ENCODE measurements around the gene ATG2A.

ATG2A gene

DNA sequence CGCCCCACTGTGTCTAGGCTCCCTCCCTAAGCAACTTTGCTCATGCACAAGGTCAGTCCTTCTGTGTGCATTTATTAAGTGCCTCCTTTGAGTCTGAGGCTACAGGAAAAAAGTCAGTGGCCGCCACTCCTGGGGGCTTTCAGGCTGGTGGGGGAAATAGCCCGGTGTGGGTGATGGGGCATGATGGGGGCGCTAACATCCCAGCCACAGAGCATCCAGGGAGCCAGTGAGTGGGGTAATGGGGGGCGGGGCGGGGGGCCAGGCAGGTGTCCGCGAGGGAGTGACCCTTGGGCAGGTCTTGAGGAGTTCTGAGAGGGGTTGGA is 28.6 kb downstream of the ATG2A start:
- DNase-seq (ENCODE audit: extremely low read depth, insufficient read length), result no peak

DNA sequence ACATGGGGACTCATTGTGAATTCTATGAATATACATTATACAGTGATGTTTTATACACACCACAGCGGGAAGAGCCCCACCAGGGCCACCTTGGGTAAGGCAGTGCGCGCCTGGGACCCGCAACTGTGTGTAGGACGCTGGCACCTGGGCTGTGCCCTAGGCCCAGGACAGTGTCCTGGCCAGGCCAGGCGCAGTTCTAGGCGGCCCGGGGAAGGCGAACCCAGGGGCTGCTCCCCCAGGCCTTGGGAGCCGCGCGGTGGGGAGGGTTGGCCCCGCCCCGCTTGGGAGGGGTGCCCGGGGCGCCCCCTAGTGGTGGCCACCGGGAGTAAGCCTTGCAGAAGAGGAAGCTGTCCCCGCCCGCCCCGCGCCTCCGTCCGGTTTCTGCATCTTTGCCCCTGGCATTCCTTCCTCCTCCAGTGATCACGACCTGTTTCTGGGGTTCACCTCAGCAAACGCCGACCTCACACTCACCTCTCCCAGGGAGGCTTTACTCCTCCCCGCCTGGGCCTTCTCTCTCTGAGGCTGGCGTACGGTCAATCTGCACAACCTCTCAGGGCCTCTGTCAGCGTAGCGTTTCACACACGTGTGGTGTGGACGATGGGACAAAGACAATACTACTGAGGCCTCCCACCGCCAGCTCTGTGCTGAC is 29.1 kb downstream of the ATG2A start:
- TF ChIP-seq, protein P1, sequence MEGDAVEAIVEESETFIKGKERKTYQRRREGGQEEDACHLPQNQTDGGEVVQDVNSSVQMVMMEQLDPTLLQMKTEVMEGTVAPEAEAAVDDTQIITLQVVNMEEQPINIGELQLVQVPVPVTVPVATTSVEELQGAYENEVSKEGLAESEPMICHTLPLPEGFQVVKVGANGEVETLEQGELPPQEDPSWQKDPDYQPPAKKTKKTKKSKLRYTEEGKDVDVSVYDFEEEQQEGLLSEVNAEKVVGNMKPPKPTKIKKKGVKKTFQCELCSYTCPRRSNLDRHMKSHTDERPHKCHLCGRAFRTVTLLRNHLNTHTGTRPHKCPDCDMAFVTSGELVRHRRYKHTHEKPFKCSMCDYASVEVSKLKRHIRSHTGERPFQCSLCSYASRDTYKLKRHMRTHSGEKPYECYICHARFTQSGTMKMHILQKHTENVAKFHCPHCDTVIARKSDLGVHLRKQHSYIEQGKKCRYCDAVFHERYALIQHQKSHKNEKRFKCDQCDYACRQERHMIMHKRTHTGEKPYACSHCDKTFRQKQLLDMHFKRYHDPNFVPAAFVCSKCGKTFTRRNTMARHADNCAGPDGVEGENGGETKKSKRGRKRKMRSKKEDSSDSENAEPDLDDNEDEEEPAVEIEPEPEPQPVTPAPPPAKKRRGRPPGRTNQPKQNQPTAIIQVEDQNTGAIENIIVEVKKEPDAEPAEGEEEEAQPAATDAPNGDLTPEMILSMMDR (IDR thresholded peaks at IDR 0.05; ENCODE audit: insufficient read depth, low read length, poor library complexity, severe bottlenecking), result peak; percentile 94
- peak; percentile 82 for DNase-seq (ENCODE audit: extremely low read depth, insufficient read length)
- H3K27me3 ChIP-seq (replicated peaks; ENCODE audit: control insufficient read depth, insufficient read depth, low read length), result no peaks in the 10 kb centered on the region
- H3K36me3 ChIP-seq (ENCODE audit: control insufficient read depth, insufficient read depth, low read length), result no peaks in the 10 kb centered on the region
- peak overlapping the region; percentile 40 for H3K4me3 ChIP-seq (replicated peaks; ENCODE audit: low read depth, low read length)

More for the DNA sequence above, 28.6 kb downstream of the ATG2A start:
- TF ChIP-seq, protein P1 (IDR thresholded peaks at IDR 0.05; ENCODE audit: insufficient read depth, low read length, poor library complexity, severe bottlenecking), result no peak
- Histone ChIP-seq H3K27me3 (replicated peaks; ENCODE audit: control insufficient read depth, insufficient read depth, low read length) (no peaks in the 10 kb centered on the region), H3K4me3 (replicated peaks; ENCODE audit: low read depth, low read length) (no peak overlapping the region), H3K36me3 (ENCODE audit: control insufficient read depth, insufficient read depth, low read length) (no peaks in the 10 kb centered on the region)

DNA sequence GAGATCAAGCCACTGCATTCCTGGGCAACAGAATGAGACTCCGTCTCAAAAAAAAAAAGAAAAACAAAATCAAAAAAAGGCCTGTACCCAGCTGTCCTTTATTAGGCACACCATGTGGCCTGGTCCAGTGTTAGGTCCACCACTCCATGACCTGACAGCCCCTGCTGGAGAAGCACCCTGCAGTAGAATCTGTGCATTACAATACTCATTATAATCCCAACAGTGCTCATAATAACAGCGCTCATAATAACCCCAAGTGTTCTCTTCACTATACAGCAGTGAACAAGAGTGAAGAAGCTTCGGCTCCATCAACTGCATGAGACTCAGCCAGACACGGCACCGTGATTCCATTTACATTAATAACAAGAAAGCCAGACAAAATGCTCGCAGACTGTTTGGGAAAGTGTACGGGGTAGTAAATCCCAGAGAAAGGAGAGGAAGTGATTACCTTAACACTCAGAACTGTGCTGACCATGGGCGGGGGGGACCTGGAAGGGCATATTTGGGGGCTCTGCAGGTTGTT is 29.7 kb downstream of the ATG2A start:
- DNase-seq (ENCODE audit: extremely low read depth, insufficient read length), result no peak
- Histone ChIP-seq H3K4me3 (replicated peaks; ENCODE audit: low read depth, low read length) (no peak overlapping the region), H3K27me3 (replicated peaks; ENCODE audit: control insufficient read depth, insufficient read depth, low read length) (no peaks in the 10 kb centered on the region), H3K36me3 (ENCODE audit: control insufficient read depth, insufficient read depth, low read length) (no peaks in the 10 kb centered on the region)
- TF ChIP-seq, protein P1 (IDR thresholded peaks at IDR 0.05; ENCODE audit: insufficient read depth, low read length, poor library complexity, severe bottlenecking), result no peak

DNA sequence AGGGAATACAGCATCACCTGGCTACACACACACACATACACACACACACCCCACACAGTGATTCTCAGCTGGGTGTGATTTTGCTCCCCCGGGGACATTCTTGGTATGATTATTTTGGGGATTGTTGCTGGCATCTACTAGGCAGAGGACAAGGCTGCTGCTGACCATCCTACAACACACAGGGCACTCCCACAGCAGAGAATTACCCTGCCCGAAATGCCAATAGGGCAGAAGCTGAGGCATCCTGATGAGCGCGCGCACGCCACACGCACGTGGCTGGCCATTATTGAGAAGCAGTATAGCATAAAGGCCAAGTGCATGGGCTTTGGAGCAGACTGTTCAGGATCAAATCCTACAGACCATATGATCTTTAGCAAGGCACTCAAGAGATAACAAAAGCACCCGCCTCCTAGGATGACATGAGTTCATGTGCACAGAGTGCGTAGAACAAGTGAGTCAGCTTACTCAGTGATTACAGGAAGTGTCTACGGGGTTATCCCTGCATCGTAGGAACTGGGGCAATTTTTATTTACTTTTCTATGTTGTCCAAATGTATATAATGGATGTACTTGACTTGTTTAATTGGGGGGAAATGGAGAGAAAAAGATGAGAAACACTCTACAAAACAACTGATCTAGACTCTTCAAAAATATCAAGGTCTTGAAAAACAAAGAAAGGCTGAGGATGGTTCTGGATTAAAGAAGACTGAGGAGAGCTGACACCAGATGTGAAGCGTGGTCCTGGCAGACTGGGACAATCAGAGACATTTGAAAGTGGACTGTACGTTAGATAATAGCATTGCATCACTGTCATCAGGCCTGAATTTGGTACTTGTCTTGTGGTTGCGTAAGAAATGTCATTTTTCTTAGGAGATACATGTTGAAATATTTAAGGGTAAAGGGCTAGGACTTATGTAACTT is 31.4 kb downstream of the ATG2A start:
- Histone ChIP-seq H3K4me3 (replicated peaks; ENCODE audit: low read depth, low read length) (no peak overlapping the region), H3K27me3 (replicated peaks; ENCODE audit: control insufficient read depth, insufficient read depth, low read length) (no peaks in the 10 kb centered on the region), H3K36me3 (ENCODE audit: control insufficient read depth, insufficient read depth, low read length) (no peaks in the 10 kb centered on the region)
- TF ChIP-seq, protein P1 (IDR thresholded peaks at IDR 0.05; ENCODE audit: insufficient read depth, low read length, poor library complexity, severe bottlenecking), result no peak
- no peak for DNase-seq (ENCODE audit: extremely low read depth, insufficient read length)

DNA sequence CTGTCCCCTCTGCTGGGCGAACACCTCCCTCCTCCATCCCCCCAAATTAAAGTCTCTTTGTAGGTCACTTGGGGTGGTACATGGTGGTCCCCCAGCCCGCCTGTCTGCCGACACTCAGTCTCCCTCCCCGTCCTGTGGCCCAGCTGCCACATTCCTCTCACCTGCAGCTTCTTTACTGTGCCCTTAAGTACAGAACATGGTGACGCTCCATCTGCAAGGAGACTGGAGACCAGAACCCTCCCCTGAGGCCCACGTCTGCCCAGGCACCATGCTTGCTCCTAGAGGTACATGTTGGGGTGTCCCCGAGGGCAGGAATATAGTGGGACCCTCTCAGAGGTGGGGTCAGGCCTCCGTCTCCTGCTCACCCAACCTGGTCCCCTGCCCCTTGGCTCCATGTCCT is 33.0 kb downstream of the ATG2A start:
- no peak for DNase-seq (ENCODE audit: extremely low read depth, insufficient read length)
- Histone ChIP-seq H3K4me3 (replicated peaks; ENCODE audit: low read depth, low read length) (no peak overlapping the region), H3K27me3 (replicated peaks; ENCODE audit: control insufficient read depth, insufficient read depth, low read length) (no peaks in the 10 kb centered on the region), H3K36me3 (ENCODE audit: control insufficient read depth, insufficient read depth, low read length) (no peaks in the 10 kb centered on the region)
- TF ChIP-seq, protein P1 (IDR thresholded peaks at IDR 0.05; ENCODE audit: insufficient read depth, low read length, poor library complexity, severe bottlenecking), result no peak
